ENCODE results near the gene CLECL1. TPM values are rescaled to one million over a fixed set of nuclear protein-coding genes. Genes with fewer than 3 reads are reported as not detected.
"Not testable (repeated sequence)": the region's sequence is repeated elsewhere in the genome, so short reads cannot be mapped to it uniquely, and the experiment has no call there.

The CLECL1 gene
- total and polyA plus RNA-seq, 2 experiments from 2014 or later, result not detected

GRCh38 chr12:9717070-9717925 lies 15.6 kb downstream of the CLECL1 start (continued):
- TF ChIP-seq REST (IDR thresholded peaks at IDR 0.05; ENCODE audit: unreplicated experiment), result no peak
- no peak for TF ChIP-seq STAT1 (IDR thresholded peaks at IDR 0.05; ENCODE audit: unreplicated experiment)

DNA sequence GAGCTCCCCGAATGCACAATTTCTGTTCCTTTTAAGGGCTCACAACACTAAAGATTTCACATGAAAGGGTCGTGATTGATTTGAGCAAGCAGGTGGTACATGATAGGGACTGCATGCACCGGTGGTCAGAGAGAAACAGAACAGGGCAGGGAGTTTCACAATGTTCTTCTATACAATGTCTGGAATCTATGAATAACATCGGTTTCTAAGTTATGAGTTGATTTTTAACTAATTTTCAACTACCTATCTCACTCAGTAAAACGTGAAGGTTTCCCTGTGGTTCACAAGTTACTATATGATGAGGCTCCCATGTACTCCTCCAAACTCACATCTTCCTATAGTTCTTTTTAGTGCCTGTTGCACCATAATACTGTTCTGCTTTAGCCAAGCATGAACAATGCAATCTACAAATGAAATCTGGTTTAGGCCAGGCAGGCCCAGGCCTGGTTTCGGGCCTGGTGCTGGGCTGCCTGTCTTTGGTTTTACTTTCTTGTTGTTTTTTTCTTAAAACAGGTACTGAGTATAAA lies 19.8 kb downstream of the CLECL1 start:
- H3K4me2 ChIP-seq; H3K4me3 ChIP-seq; H4K20me1 ChIP-seq (replicated peaks; ENCODE audit: insufficient read depth); H3F3A ChIP-seq (replicated peaks; ENCODE audit: low read depth); H3K9me2 ChIP-seq (ENCODE audit: insufficient read depth); DNase-seq (ENCODE audit: low spot score); H3K36me3 ChIP-seq (ENCODE audit: insufficient read depth); H3K27me3 ChIP-seq (ENCODE audit: insufficient read depth); H3K79me2 ChIP-seq (replicated peaks; ENCODE audit: insufficient read depth); H3K27me3 Mint-ChIP-seq (ENCODE audit: insufficient read depth, low read depth, poor library complexity); H2AFZ ChIP-seq; H3K27ac Mint-ChIP-seq; ATAC-seq; H3K4me1 Mint-ChIP-seq; H3K36me3 Mint-ChIP-seq (ENCODE audit: low read depth); H3K4me3 Mint-ChIP-seq; H3K9me3 Mint-ChIP-seq; H3K4me1 ChIP-seq (ENCODE audit: insufficient read depth); H3K27ac ChIP-seq (ENCODE audit: low read depth): not testable (repeated sequence)

DNA sequence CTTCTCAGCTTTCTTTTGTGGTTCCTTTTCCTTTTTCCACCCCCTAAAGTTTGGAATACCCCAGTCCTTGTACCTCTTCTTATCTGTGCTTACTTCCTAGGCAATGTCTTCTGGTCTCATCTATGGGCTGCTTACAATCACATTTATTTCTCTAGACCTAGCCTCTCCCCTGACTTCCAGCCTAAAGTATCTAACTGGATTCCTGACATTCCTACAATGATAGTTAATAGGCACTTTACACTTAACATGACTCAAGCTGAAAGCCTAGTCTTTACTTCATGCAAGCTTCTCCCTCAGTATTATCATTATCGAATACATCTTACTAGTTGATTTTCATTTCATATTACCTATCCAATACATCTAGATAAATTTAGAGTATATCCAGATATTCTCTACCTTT lies 21.2 kb downstream of the CLECL1 start:
- no peak overlapping the region for H3K27ac ChIP-seq (ENCODE audit: low read depth)
- Mint-ChIP-seq H3K27ac (no peak overlapping the region), H3K4me1 (peaks cover 10% of the 10 kb centered on the region), H3K9me3 (no peaks in the 10 kb centered on the region), H3K4me3 (no peak overlapping the region), H3K36me3 (ENCODE audit: low read depth) (no peaks in the 10 kb centered on the region), H3K27me3 (ENCODE audit: insufficient read depth, low read depth, poor library complexity) (peaks cover 3% of the 10 kb centered on the region)
- peak; percentile 25; the same call in 2 of the 3 replicates for ATAC-seq
- no peak overlapping the region for H3K4me2 ChIP-seq
- peak; percentile 44 for DNase-seq (ENCODE audit: low spot score)
- peaks cover 6% of the 10 kb centered on the region; the same call in 1 of the 2 replicates for H3K4me1 ChIP-seq (ENCODE audit: insufficient read depth)
- no peaks in the 10 kb centered on the region for H3K79me2 ChIP-seq (replicated peaks; ENCODE audit: insufficient read depth)
- H2AFZ ChIP-seq, result no peak overlapping the region
- no peaks in the 10 kb centered on the region for H3F3A ChIP-seq (replicated peaks; ENCODE audit: low read depth)
- no peaks in the 10 kb centered on the region for H3K36me3 ChIP-seq (ENCODE audit: insufficient read depth)
- H4K20me1 ChIP-seq (replicated peaks; ENCODE audit: insufficient read depth), result no peaks in the 10 kb centered on the region
- no peak overlapping the region for H3K4me3 ChIP-seq
- no peaks in the 10 kb centered on the region for H3K27me3 ChIP-seq (ENCODE audit: insufficient read depth)
- no peaks in the 10 kb centered on the region; the same call in 1 of the 2 replicates for H3K9me2 ChIP-seq (ENCODE audit: insufficient read depth)
- TF ChIP-seq ZNF331 (CRISPR knock-in tag; IDR thresholded peaks at IDR 0.05; ENCODE audit: low read depth) (no peak), JUNB (IDR thresholded peaks at IDR 0.05; ENCODE audit: unreplicated experiment) (no peak), EZH2 (IDR thresholded peaks at IDR 0.05; ENCODE audit: low read depth, unreplicated experiment) (no peak), EZH2phosphoT487 (IDR thresholded peaks at IDR 0.05; ENCODE audit: unreplicated experiment) (no peak)
- TF ChIP-seq, protein P1, sequence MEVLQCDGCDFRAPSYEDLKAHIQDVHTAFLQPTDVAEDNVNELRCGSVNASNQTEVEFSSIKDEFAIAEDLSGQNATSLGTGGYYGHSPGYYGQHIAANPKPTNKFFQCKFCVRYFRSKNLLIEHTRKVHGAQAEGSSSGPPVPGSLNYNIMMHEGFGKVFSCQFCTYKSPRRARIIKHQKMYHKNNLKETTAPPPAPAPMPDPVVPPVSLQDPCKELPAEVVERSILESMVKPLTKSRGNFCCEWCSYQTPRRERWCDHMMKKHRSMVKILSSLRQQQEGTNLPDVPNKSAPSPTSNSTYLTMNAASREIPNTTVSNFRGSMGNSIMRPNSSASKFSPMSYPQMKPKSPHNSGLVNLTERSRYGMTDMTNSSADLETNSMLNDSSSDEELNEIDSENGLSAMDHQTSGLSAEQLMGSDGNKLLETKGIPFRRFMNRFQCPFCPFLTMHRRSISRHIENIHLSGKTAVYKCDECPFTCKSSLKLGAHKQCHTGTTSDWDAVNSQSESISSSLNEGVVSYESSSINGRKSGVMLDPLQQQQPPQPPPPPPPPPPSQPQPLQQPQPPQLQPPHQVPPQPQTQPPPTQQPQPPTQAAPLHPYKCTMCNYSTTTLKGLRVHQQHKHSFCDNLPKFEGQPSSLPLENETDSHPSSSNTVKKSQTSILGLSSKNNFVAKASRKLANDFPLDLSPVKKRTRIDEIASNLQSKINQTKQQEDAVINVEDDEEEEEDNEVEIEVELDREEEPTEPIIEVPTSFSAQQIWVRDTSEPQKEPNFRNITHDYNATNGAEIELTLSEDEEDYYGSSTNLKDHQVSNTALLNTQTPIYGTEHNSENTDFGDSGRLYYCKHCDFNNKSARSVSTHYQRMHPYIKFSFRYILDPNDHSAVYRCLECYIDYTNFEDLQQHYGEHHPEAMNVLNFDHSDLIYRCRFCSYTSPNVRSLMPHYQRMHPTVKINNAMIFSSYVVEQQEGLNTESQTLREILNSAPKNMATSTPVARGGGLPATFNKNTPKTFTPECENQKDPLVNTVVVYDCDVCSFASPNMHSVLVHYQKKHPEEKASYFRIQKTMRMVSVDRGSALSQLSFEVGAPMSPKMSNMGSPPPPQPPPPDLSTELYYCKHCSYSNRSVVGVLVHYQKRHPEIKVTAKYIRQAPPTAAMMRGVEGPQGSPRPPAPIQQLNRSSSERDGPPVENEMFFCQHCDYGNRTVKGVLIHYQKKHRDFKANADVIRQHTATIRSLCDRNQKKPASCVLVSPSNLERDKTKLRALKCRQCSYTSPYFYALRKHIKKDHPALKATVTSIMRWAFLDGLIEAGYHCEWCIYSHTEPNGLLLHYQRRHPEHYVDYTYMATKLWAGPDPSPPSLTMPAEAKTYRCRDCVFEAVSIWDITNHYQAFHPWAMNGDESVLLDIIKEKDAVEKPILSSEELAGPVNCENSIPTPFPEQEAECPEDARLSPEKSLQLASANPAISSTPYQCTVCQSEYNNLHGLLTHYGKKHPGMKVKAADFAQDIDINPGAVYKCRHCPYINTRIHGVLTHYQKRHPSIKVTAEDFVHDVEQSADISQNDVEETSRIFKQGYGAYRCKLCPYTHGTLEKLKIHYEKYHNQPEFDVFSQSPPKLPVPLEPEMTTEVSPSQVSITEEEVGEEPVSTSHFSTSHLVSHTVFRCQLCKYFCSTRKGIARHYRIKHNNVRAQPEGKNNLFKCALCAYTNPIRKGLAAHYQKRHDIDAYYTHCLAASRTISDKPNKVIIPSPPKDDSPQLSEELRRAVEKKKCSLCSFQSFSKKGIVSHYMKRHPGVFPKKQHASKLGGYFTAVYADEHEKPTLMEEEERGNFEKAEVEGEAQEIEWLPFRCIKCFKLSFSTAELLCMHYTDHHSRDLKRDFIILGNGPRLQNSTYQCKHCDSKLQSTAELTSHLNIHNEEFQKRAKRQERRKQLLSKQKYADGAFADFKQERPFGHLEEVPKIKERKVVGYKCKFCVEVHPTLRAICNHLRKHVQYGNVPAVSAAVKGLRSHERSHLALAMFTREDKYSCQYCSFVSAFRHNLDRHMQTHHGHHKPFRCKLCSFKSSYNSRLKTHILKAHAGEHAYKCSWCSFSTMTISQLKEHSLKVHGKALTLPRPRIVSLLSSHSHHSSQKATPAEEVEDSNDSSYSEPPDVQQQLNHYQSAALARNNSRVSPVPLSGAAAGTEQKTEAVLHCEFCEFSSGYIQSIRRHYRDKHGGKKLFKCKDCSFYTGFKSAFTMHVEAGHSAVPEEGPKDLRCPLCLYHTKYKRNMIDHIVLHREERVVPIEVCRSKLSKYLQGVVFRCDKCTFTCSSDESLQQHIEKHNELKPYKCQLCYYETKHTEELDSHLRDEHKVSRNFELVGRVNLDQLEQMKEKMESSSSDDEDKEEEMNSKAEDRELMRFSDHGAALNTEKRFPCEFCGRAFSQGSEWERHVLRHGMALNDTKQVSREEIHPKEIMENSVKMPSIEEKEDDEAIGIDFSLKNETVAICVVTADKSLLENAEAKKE (CRISPR knock-in tag; IDR thresholded peaks at IDR 0.05), result no peak
- TF ChIP-seq, protein P2, sequence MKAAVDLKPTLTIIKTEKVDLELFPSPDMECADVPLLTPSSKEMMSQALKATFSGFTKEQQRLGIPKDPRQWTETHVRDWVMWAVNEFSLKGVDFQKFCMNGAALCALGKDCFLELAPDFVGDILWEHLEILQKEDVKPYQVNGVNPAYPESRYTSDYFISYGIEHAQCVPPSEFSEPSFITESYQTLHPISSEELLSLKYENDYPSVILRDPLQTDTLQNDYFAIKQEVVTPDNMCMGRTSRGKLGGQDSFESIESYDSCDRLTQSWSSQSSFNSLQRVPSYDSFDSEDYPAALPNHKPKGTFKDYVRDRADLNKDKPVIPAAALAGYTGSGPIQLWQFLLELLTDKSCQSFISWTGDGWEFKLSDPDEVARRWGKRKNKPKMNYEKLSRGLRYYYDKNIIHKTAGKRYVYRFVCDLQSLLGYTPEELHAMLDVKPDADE (IDR thresholded peaks at IDR 0.05), result no peak

Data from GM23338 (cell line).